GM19395 (cell line): ENCODE data around the gene BLTP1.

Experiments used
- ATAC-seq: cut with Tn5 transposase; IDR thresholded peaks from one replicate; pipeline ENCODE4 v1.9.1; 2021; ENCODE audit warnings: mild to moderate bottlenecking, moderate library complexity; ENCODE audit not compliant: unreplicated experiment

The BLTP1 gene

GRCh38 chr4:122163767-122164166, 11.6 kb downstream of the BLTP1 start:
- ATAC-seq: no peak

GRCh38 chr4:122167369-122167768, 15.2 kb downstream of the BLTP1 start:
- ATAC-seq: no peak

- ATAC-seq: no peak
Observed at GRCh38 chr4:122170775-122171174, 18.6 kb downstream of the BLTP1 start.

- no peak for ATAC-seq
Observed at GRCh38 chr4:122171323-122171722, 19.2 kb downstream of the BLTP1 start.

- no peak for ATAC-seq
Observed at GRCh38 chr4:122172266-122172665, 20.1 kb downstream of the BLTP1 start.

- ATAC-seq: no peak
Observed at GRCh38 chr4:122178961-122179360, 26.8 kb downstream of the BLTP1 start.

- no peak for ATAC-seq
Observed at GRCh38 chr4:122195718-122196117, 43.6 kb downstream of the BLTP1 start.
